Activated naive CD4-positive, alpha-beta T cell treated with anti-CD3 and anti-CD28 coated beads for 36 hours (primary cell): Measurements from ENCODE around the gene IDH3G. TPM values are rescaled to one million over a fixed set of nuclear protein-coding genes. Genes with fewer than 3 reads are reported as not detected.
"Not testable (repeated sequence)": the region's sequence is repeated elsewhere in the genome, so short reads cannot be mapped to it uniquely, and the experiment has no call there.

Experiments
- CTCF ChIA-PET: fragments of 350-600 bp; sonication (Branson Sonifier 250); formaldehyde crosslinking; loops from one replicate; lab custom pipeline; 2021; ENCODE audit warnings: antibody characterized with exemption; lab: Charles Lee
- DNase-seq: peaks from one replicate; pipeline ENCODE4 v3.0.0-alpha.2; 2020
- H3K27ac Mint-ChIP-seq: one replicate; pipeline ENCODE4 v1.8.0; 2021; ENCODE audit warnings: mild to moderate bottlenecking, mixed read lengths
- H3K27me3 Mint-ChIP-seq: one replicate; pipeline ENCODE4 v1.8.0; 2021; ENCODE audit warnings: low read depth, mixed read lengths
- H3K36me3 Mint-ChIP-seq: one replicate; pipeline ENCODE4 v1.8.0; 2021; ENCODE audit warnings: low read depth, mixed read lengths
- H3K4me1 Mint-ChIP-seq: one replicate; pipeline ENCODE4 v1.8.0; 2021; ENCODE audit warnings: low read depth, mixed read lengths
- H3K4me3 Mint-ChIP-seq: one replicate; pipeline ENCODE4 v1.8.0; 2021; ENCODE audit warnings: mild to moderate bottlenecking, moderate library complexity, mixed read lengths
- H3K9me3 Mint-ChIP-seq: one replicate; pipeline ENCODE4 v1.8.0; 2021; ENCODE audit warnings: mixed read lengths
- intact Hi-C: fragments of 100-400 bp; cut with micrococcal nuclease; formaldehyde crosslinking; loops from one replicate; pipeline ENCODE4 v1.15.1; 2023
- total RNA-seq, 2 experiments: library from RNA; stranded (reverse); gene quantifications; one replicate each; pipeline ENCODE4 v1.2.3, GENCODE V29; 2021

The IDH3G gene
- total RNA-seq, 2 experiments from 2014 or later: 46.3 to 49.9 TPM

DNA sequence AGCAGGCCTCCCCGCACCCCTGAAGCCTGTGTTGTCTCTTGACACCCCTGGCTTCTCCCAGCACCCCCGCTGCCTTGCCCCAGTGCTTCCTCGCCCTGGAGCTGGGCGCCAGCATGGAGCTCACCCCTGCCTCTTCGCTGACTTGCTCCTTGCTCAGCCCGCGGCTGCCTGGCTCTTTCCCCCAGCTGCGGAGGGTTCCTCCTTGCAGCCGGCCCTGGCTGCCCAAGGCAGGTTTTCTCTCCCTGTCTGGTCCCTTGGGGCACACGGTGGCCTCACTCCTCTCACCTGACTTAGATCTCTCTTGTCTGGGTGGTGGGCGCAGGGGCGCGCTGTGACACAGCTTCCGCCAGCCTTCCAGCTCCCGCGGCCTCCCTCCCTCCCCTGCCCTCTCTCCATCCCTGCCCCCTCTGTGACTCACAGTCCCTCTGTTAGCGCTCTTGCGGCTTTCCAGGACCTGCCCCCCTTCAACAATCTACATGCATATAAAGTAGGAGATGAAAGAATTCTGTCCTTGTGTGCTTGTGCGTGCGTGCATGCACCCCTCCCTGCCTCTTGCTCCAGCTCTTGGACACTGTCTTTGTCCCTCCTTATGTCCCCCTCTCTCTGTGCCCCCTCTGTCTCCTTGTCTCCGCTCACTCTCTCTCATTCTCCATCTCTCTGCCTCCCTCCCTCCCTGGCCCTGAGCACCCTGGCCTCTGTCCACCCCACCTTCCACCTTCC lies 27.9 kb downstream of the IDH3G start:
- no peaks in the 10 kb centered on the region for H3K36me3 Mint-ChIP-seq
- peak overlapping the region; percentile 63 for H3K27ac Mint-ChIP-seq
- no peaks in the 10 kb centered on the region for H3K27me3 Mint-ChIP-seq
- no peaks in the 10 kb centered on the region for H3K9me3 Mint-ChIP-seq
- no peak overlapping the region for H3K4me3 Mint-ChIP-seq
- peaks cover 6% of the 10 kb centered on the region for H3K4me1 Mint-ChIP-seq
- DNase-seq: peak; percentile 69
- CTCF ChIA-PET: interaction anchor here (2.3 to 4.9 kb wide), 2 partner anchors 156 to 182 kb away, joined by 5 to 36 read pairs; no protein-coding TSS in a partner anchor
- intact Hi-C loops: no loop called here

- intact Hi-C loops: no loop called here
- CTCF ChIA-PET: interaction anchor here (1.9 to 4.9 kb wide), 2 partner anchors 52 to 182 kb away, joined by 5 to 36 read pairs; no protein-coding TSS in a partner anchor
- no peaks in the 10 kb centered on the region for H3K36me3 Mint-ChIP-seq
- H3K4me3 Mint-ChIP-seq: no peak overlapping the region
- H3K27me3 Mint-ChIP-seq: no peaks in the 10 kb centered on the region
- H3K27ac Mint-ChIP-seq: no peak overlapping the region
- no peak for DNase-seq
- H3K4me1 Mint-ChIP-seq: peaks cover 6% of the 10 kb centered on the region
- H3K9me3 Mint-ChIP-seq: no peaks in the 10 kb centered on the region
Observed at GRCh38 chrX:153765138-153766079, 28.8 kb downstream of the IDH3G start.

GRCh38 chrX:153764786-153765137 lies 29.4 kb downstream of the IDH3G start:
- intact Hi-C loops: loop anchor here (1.0 kb wide), 4 partner anchors 30 to 189 kb away; partner anchors contain the start of genes IDH3G and SSR4
- no peak overlapping the region for H3K4me3 Mint-ChIP-seq
- H3K36me3 Mint-ChIP-seq: no peaks in the 10 kb centered on the region
- H3K27me3 Mint-ChIP-seq: no peaks in the 10 kb centered on the region
- CTCF ChIA-PET: interaction anchor here (1.4 to 4.9 kb wide), 3 partner anchors 52 to 183 kb away, joined by 4 to 36 read pairs (median 5); no protein-coding TSS in a partner anchor
- H3K27ac Mint-ChIP-seq: no peak overlapping the region
- peaks cover 6% of the 10 kb centered on the region for H3K4me1 Mint-ChIP-seq
- no peaks in the 10 kb centered on the region for H3K9me3 Mint-ChIP-seq
- DNase-seq: no peak

- peak; percentile 82 for DNase-seq
- H3K27me3 Mint-ChIP-seq: no peaks in the 10 kb centered on the region
- CTCF ChIA-PET: interaction anchor here (0.6 to 4.9 kb wide), 9 partner anchors 9 to 392 kb away, joined by 3 to 36 read pairs (median 4); no protein-coding TSS in a partner anchor
- no peak within 1 kb of the TSS for H3K27ac Mint-ChIP-seq
- no peaks in the 10 kb centered on the region for H3K9me3 Mint-ChIP-seq
- no peaks in the 10 kb centered on the region for H3K36me3 Mint-ChIP-seq
- intact Hi-C loops: loop anchor here (1.0 kb wide), 4 partner anchors 30 to 189 kb away; partner anchors contain the start of genes IDH3G and SSR4
- H3K4me3 Mint-ChIP-seq: no peak within 1 kb of the TSS
- peaks cover 6% of the 10 kb centered on the region for H3K4me1 Mint-ChIP-seq
Observed at GRCh38 chrX:153763989-153764755, 30.0 kb downstream of the IDH3G start, which contains the start of gene PLXNB3. Gene PLXNB3 (plus strand): TSS chrX:153764249. CDS start chrX:153765536, 1,287 bp downstream.

- intact Hi-C loops: no loop called here
- H3K4me1 Mint-ChIP-seq: peaks cover 6% of the 10 kb centered on the region
- H3K27ac Mint-ChIP-seq: no peak overlapping the region
- no peak overlapping the region for H3K4me3 Mint-ChIP-seq
- no peaks in the 10 kb centered on the region for H3K27me3 Mint-ChIP-seq
- no peaks in the 10 kb centered on the region for H3K36me3 Mint-ChIP-seq
- H3K9me3 Mint-ChIP-seq: no peaks in the 10 kb centered on the region
- no peak for DNase-seq
- CTCF ChIA-PET: interaction anchor here (0.6 to 4.9 kb wide), 11 partner anchors 8 to 732 kb away, joined by 3 to 36 read pairs (median 4); no protein-coding TSS in a partner anchor
Observed at GRCh38 chrX:153763298-153763932, 30.8 kb downstream of the IDH3G start.

DNA sequence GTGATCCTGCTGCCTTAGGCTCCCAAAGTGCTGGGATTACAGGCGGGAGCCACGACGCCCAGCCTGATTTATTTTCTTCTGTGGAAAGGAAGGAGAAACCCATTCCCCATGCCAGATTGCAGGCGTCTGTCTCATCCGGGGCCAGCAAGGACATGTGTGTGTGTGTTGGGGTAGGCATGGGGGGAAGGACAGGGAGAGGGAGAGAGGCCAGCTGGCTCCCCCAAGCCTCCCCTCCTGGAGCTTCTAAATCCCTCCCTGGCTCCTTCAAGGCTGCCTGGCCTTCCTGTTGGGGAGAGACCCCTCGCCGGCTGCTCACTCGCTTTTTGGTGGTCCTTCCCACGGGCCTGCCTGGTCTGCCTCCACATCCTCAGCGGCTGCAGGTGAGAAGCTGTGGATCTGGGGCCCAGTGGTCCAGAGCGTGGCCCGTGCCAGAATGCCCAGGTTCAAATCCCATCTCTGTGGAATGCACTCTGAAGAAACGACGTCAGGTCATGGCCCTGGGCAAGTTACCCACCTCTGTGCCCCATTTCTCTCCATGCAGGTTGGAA lies 31.5 kb downstream of the IDH3G start:
- Mint-ChIP-seq H3K27me3 (no peaks in the 10 kb centered on the region), H3K9me3 (no peaks in the 10 kb centered on the region), H3K27ac (no peak overlapping the region), H3K4me3 (no peak overlapping the region), H3K36me3 (no peaks in the 10 kb centered on the region), H3K4me1 (peaks cover 6% of the 10 kb centered on the region)
- no peak for DNase-seq
- intact Hi-C loops: no loop called here
- CTCF ChIA-PET: interaction anchor here (0.7 to 4.9 kb wide), 6 partner anchors 162 to 731 kb away, joined by 3 to 36 read pairs (median 4); no protein-coding TSS in a partner anchor

DNA sequence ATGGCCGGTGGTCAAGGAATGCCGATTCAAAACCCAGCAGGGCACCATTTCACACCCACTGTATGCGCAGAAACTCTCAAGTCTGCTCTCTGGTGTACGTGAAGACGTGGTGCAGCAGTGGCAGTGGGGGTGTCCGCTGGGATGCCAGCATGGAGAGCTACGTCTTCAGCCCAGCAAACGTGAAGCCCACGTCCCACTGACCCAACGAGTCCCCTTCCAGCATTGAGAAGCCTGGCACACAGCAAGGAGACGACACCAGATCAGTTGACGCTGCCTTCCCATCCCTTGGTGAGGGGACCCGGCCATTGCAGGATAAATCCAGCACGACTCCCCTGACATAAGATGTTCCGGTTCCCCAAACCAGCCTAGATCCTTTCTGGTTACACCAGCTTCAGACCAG lies 32.3 kb downstream of the IDH3G start:
- H3K4me3 Mint-ChIP-seq: no peak overlapping the region
- peaks cover 5% of the 10 kb centered on the region for H3K4me1 Mint-ChIP-seq
- DNase-seq: no peak
- no peaks in the 10 kb centered on the region for H3K9me3 Mint-ChIP-seq
- no peak overlapping the region for H3K27ac Mint-ChIP-seq
- no peaks in the 10 kb centered on the region for H3K27me3 Mint-ChIP-seq
- no peaks in the 10 kb centered on the region for H3K36me3 Mint-ChIP-seq
- intact Hi-C loops: no loop called here
- CTCF ChIA-PET: interaction anchor here (4.9 kb wide), 1 partner anchor 186 kb away, joined by 36 read pairs; no protein-coding TSS in a partner anchor

DNA sequence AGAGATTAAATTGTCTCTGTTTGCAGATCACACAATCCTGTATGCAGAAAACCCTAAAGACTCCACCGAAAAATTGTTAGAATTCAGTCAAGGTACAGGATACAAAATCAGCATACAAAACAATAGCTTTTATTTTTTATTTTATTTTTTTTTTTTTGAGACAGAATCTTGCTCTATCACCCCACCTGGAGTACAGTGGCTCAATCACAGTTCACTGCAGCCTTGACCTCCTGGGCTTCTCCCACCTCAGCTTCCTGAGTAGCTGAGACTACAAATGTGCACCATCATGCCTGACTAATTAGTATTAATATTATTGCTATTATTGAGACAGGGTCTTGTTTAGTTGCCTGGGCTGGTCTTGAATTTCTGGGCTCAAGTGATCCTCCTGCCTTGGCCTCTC lies 39.0 kb downstream of the IDH3G start:
- CTCF ChIA-PET: interaction anchor here (0.6 kb wide), 1 partner anchor 8 kb away, joined by 3 read pairs; no protein-coding TSS in a partner anchor
- DNase-seq: no peak
- no peak overlapping the region for H3K4me3 Mint-ChIP-seq
- no peaks in the 10 kb centered on the region for H3K36me3 Mint-ChIP-seq
- H3K4me1 Mint-ChIP-seq: no peaks in the 10 kb centered on the region
- intact Hi-C loops: loop anchor here (2.0 kb wide), 1 partner anchor 68 kb away; the partner anchor contains the start of gene SLC6A8
- no peak overlapping the region for H3K27ac Mint-ChIP-seq
- no peaks in the 10 kb centered on the region for H3K27me3 Mint-ChIP-seq
- no peaks in the 10 kb centered on the region for H3K9me3 Mint-ChIP-seq

DNA sequence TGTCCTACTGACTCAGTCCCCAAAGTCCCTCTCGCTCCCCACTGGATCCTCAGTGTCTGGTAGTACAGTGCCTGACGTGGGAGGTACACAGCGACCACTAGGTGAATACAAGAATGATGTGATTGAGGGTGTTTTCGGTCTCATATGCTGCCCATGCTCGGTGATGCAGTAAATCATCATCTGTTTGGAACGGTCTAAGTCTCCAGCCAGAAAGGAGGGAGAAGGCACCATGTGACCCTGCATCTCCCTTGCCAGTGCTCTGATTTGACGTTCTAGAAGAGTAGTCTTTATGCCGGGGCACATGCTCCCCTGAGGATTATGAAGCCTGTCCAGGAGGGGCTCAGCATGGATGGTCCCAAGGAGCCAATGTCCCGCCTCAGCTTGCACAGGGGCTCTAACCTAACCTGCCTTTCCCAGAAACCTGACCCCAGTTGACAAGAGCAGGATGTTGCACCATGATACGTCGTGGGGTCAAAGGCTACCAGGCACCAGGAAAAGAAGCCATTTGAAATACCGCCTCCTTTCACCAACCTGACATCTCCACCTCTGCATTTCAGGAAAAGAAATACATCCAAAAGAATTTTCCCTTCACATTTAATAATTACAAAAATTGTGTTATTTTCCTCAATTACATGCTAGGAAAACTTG lies 43.9 kb downstream of the IDH3G start:
- Mint-ChIP-seq H3K4me1 (no peaks in the 10 kb centered on the region), H3K36me3 (no peaks in the 10 kb centered on the region), H3K27me3 (no peaks in the 10 kb centered on the region), H3K27ac (no peak overlapping the region), H3K9me3 (no peaks in the 10 kb centered on the region), H3K4me3 (no peak overlapping the region)
- DNase-seq: no peak
- CTCF ChIA-PET: no interaction called here
- intact Hi-C loops: no loop called here

DNA sequence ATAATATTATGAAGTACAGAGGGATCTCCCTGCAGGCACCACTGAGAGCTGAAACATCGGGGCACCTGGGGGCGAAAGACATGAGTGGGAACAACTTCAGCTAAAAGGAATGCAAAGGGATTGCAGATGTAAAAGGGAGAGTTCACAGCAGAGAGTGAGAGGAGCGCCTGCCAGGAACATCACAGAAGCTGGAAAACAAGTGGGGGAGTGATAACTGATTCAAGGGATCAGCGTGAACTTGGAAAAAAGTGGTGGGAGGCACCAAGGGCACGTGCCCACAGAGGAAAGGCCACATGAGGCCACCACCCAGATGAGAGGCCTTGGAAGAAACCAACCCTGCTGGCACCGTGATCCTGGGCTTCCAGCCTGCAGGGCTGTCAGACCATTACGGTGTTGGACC lies 45.2 kb downstream of the IDH3G start:
- H3K27me3 Mint-ChIP-seq, intact Hi-C loops, H3K9me3 Mint-ChIP-seq, H3K4me1 Mint-ChIP-seq, CTCF ChIA-PET, H3K4me3 Mint-ChIP-seq, DNase-seq, H3K36me3 Mint-ChIP-seq, H3K27ac Mint-ChIP-seq: not testable (repeated sequence)
